Loucy (cell line): Measurements from ENCODE around the gene IER2.

Source experiments
- H2AFZ ChIP-seq: fragments of 200-600 bp; sonication (generic); 2 replicates; pipeline ENCODE4 v1.6.0; 2016; ENCODE audit warnings: antibody characterized with exemption, mild to moderate bottlenecking, low read length, moderate library complexity
- H3F3A ChIP-seq: fragments of 200-600 bp; 2 replicates; pipeline ENCODE4 v1.6.0; 2016; ENCODE audit warnings: antibody characterized with exemption, low read depth, mild to moderate bottlenecking
- H3K27me3 ChIP-seq: fragments of 200-600 bp; sonication (generic); 2 replicates; pipeline ENCODE4 v1.6.1; 2014; ENCODE audit warnings: low read length, mild to moderate bottlenecking; ENCODE audit not compliant: insufficient read depth, poor library complexity, severe bottlenecking
- H3K36me3 ChIP-seq: fragments of 200-600 bp; sonication (generic); 2 replicates; pipeline ENCODE4 v1.6.1; 2016; ENCODE audit warnings: low read length; ENCODE audit not compliant: insufficient read depth
- H3K4me1 ChIP-seq: fragments of 200-600 bp; sonication (generic); 2 replicates; pipeline ENCODE4 v1.5.1; 2014; ENCODE audit warnings: low read length, mild to moderate bottlenecking; ENCODE audit not compliant: insufficient read depth, poor library complexity, severe bottlenecking
- H3K4me2 ChIP-seq: fragments of 200-600 bp; sonication (generic); 2 replicates; pipeline ENCODE4 v1.6.0; 2014; ENCODE audit warnings: antibody characterized with exemption, low read length, low read depth, mild to moderate bottlenecking; ENCODE audit not compliant: poor library complexity, severe bottlenecking
- H3K4me3 ChIP-seq: fragments of 200-600 bp; sonication (generic); 2 replicates; pipeline ENCODE4 v1.5.1; 2014; ENCODE audit warnings: low read length, mild to moderate bottlenecking, mixed read lengths; ENCODE audit not compliant: poor library complexity, severe bottlenecking
- H3K79me2 ChIP-seq: fragments of 200-600 bp; sonication (generic); 2 replicates; pipeline ENCODE4 v1.6.1; 2014; ENCODE audit warnings: low read length; ENCODE audit not compliant: insufficient read depth
- H3K9ac ChIP-seq: fragments of 200-600 bp; sonication (generic); 2 replicates; pipeline ENCODE4 v1.6.0; 2014; ENCODE audit warnings: mild to moderate bottlenecking, low read depth, low read length, moderate library complexity; ENCODE audit not compliant: poor library complexity, severe bottlenecking
- H3K9me2 ChIP-seq: fragments of 200-600 bp; sonication (generic); replicated peaks from 2 replicates; pipeline ENCODE4 v1.6.1; 2016; ENCODE audit warnings: low read depth, low read length, mixed read lengths
- H3K9me3 ChIP-seq: fragments of 200-600 bp; sonication (generic); 2 replicates; pipeline ENCODE4 v1.6.1; 2014; ENCODE audit warnings: mild to moderate bottlenecking, antibody characterized with exemption, low read length, low read depth; ENCODE audit not compliant: insufficient read depth
- H4K20me1 ChIP-seq: fragments of 200-600 bp; sonication (generic); 2 replicates; pipeline ENCODE4 v1.6.0; 2014; ENCODE audit warnings: antibody characterized with exemption, low read length, mild to moderate bottlenecking; ENCODE audit not compliant: insufficient read depth, poor library complexity, severe bottlenecking
- EZH2phosphoT487 ChIP-seq: fragments of 200-600 bp; IDR thresholded peaks from 2 replicates; pipeline ENCODE4 v1.6.1; 2018; ENCODE audit warnings: antibody characterized with exemption, mild to moderate bottlenecking, moderate library complexity, borderline replicate concordance
- TF ChIP-seq, protein P1 (sequence below): fragments of 200-600 bp; sonication (generic); conservative IDR thresholded peaks from 2 replicates; pipeline ENCODE4 v1.5.1; 2014; ENCODE audit warnings: mild to moderate bottlenecking, antibody characterized with exemption, low read length

Gene IER2

DNA sequence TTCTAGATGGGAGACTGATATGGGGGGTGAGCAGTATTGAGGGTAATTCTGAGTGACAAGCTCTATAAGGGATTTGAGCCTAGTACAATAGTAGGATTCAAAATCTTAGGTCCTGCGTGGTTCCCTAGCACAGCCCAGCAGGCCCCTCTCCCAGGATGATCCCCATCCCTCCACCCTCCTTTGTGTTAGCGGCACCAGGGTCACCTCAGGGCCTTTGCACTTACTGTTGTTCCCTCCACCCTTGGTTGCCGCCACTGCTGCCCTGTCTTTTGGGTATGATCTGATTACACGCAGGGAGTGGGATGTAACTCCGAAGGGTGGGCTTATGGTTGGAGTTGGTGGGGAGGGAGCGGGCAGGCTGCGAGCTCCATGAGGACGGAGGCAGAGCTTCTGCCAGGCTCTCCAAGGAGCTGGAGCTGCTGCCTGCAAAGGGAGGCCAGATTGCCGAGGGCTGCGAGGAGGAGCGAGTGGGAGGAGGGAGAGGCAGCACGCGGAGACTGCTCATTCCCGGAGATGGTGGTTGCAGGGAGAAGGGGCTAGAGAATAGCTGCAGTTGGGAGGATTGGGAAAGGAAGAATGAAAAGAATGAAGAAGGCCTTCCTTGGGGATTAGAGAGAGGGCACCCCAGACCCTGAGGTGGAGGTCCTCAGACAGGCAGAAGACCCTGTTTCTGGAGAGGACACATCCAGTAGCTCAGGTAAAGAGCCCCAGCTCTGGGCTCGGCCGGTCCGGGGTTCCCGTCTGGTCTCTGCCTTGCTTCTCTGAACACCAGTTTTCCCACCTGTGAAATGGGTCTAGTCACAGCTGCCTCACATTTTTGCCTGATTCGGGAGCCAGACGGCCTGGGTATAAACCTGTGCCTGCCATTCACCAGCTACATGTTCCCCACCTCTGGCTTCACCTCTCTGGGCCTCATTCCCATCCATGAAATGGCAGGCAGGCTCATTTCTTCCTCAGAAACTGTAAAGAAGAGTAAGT lies 26.9 kb upstream of the IER2 start:
- Histone ChIP-seq H4K20me1 (peaks cover 70% of the 10 kb centered on the region), H3K27me3 (no peaks in the 10 kb centered on the region), H3K4me1 (peaks cover 33% of the 10 kb centered on the region), H3K9me3 (no peaks in the 10 kb centered on the region), H3K4me2 (no peak overlapping the region), H3K9ac (no peak overlapping the region), H3K9me2 (no peaks in the 10 kb centered on the region), H3K36me3 (peaks cover 6% of the 10 kb centered on the region; the same call in 1 of the 2 replicates), H3F3A (no peaks in the 10 kb centered on the region), H3K4me3 (no peak overlapping the region), H2AFZ (no peak overlapping the region), H3K79me2 (peaks cover 98% of the 10 kb centered on the region)
- no peak for TF ChIP-seq EZH2phosphoT487
- TF ChIP-seq, protein P1, sequence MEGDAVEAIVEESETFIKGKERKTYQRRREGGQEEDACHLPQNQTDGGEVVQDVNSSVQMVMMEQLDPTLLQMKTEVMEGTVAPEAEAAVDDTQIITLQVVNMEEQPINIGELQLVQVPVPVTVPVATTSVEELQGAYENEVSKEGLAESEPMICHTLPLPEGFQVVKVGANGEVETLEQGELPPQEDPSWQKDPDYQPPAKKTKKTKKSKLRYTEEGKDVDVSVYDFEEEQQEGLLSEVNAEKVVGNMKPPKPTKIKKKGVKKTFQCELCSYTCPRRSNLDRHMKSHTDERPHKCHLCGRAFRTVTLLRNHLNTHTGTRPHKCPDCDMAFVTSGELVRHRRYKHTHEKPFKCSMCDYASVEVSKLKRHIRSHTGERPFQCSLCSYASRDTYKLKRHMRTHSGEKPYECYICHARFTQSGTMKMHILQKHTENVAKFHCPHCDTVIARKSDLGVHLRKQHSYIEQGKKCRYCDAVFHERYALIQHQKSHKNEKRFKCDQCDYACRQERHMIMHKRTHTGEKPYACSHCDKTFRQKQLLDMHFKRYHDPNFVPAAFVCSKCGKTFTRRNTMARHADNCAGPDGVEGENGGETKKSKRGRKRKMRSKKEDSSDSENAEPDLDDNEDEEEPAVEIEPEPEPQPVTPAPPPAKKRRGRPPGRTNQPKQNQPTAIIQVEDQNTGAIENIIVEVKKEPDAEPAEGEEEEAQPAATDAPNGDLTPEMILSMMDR: no peak

DNA sequence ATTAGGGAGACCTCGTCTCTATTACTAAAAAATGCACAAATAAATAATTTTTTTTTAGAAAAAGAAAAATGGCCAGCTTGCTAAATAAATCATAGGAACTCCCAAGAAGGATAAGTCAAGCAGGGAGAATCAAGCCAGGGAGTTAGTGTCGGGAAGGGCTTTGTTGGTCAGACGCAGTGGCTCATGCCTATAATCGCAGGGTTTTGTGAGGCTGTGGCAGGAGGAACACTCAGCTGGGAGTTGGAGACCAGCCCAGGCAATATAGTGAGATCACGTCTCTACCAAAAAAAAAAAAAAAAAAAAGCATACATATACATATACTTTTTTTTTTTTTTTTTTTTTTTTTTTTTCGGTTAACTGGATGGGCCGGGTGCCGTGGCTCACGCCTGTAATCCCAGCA lies 23.2 kb upstream of the IER2 start:
- H3K9me2 ChIP-seq: no peaks in the 10 kb centered on the region
- no peak overlapping the region for H3K4me2 ChIP-seq
- H2AFZ ChIP-seq: no peak overlapping the region
- H3K4me3 ChIP-seq: no peak overlapping the region
- no peaks in the 10 kb centered on the region for H3F3A ChIP-seq
- peaks cover 10% of the 10 kb centered on the region for H3K4me1 ChIP-seq
- no peaks in the 10 kb centered on the region for H3K9me3 ChIP-seq
- no peaks in the 10 kb centered on the region for H3K27me3 ChIP-seq
- TF ChIP-seq, protein P1: no peak
- no peak for TF ChIP-seq EZH2phosphoT487
- H3K9ac ChIP-seq: no peak overlapping the region
- H3K79me2 ChIP-seq: peaks cover 92% of the 10 kb centered on the region
- peaks cover 6% of the 10 kb centered on the region; the same call in 1 of the 2 replicates for H3K36me3 ChIP-seq
- peaks cover 57% of the 10 kb centered on the region for H4K20me1 ChIP-seq

DNA sequence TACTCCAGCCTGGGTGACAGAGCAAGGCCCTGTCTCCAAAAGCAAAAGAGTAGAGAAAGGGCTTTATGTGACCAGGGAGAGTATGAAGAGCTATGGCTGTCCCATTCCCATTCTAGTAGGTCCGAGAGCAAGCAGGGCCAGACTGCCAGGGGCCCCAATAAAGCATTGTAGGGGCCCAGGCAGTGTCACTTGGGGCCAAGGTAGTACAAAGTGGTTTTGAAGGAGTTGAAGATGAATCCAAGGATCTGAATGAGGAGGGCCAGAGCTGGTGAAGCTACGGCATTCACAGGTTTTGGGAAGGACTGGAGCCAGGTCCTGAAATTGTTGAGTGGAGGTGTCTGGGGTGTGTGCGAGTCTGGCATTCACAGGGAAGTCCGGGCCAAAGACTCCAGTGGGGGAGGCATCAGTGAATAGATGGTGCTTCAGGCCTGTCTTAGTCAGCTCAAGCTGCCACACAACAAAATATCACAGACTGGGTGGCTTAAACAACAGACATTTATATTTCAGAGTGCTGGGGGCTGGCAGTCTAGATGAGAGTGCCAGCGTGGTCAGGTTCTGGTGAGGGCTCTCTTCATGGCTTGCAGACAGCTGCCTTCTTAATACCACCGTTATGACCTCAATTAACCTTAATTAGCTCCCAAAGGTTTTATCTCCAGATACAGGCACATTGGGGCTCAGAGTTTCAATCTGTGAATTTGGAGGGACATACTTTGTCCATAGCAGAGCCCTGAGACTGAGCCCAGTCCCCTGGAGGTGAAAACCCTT lies 22.2 kb upstream of the IER2 start:
- Histone ChIP-seq H3K9me3 (no peaks in the 10 kb centered on the region), H2AFZ (no peak overlapping the region), H3K4me1 (peaks cover 16% of the 10 kb centered on the region), H3F3A (no peaks in the 10 kb centered on the region), H3K27me3 (no peaks in the 10 kb centered on the region), H3K4me2 (no peak overlapping the region), H3K9ac (no peak overlapping the region), H3K4me3 (no peak overlapping the region), H3K79me2 (peaks cover 87% of the 10 kb centered on the region), H3K9me2 (no peaks in the 10 kb centered on the region), H4K20me1 (peaks cover 57% of the 10 kb centered on the region), H3K36me3 (peaks cover 6% of the 10 kb centered on the region; the same call in 1 of the 2 replicates)
- TF ChIP-seq EZH2phosphoT487: no peak
- TF ChIP-seq, protein P1: no peak
